MCF 10A (cell line): ENCODE measurements around the gene KCNH1. TPM values are rescaled to one million over a fixed set of nuclear protein-coding genes. Genes with fewer than 3 reads are reported as not detected.

Experiments used
- BruUV-seq: library from RNA; stranded (reverse); fragments of 400-500 nt; replicated peaks from 2 replicates; lab custom pipeline; 2021; lab: Mats Ljungman, UMichigan
- CTCF ChIA-PET: fragments of 300-600 bp; sonication (Branson Sonifier 250); formaldehyde crosslinking; extraction: SDS; loops from one replicate; lab custom pipeline; 2021; ENCODE audit warnings: antibody characterized with exemption, inconsistent platforms; lab: Yijun Ruan, JAX
- POLR2A ChIA-PET: fragments of 300-600, 350-650 bp; sonication (Branson Sonifier 250); formaldehyde crosslinking; extraction: SDS; loops from one replicate; lab custom pipeline; 2020; ENCODE audit warnings: antibody characterized with exemption, inconsistent platforms; lab: Yijun Ruan, JAX
- DNase-seq: peaks from one replicate; pipeline ENCODE4 v3.0.0-alpha.2; 2018; ENCODE audit not compliant: unreplicated experiment
- H3K27ac Mint-ChIP-seq: one replicate; pipeline ENCODE4 v1.8.0; 2022; ENCODE audit warnings: mild to moderate bottlenecking, low read depth, mixed read lengths; ENCODE audit not compliant: unreplicated experiment
- H3K27me3 Mint-ChIP-seq: one replicate; pipeline ENCODE4 v1.8.0; 2022; ENCODE audit warnings: mixed read lengths; ENCODE audit not compliant: insufficient read depth, unreplicated experiment
- H3K36me3 Mint-ChIP-seq: one replicate; pipeline ENCODE4 v1.8.0; 2022; ENCODE audit warnings: mild to moderate bottlenecking, moderate library complexity, mixed read lengths; ENCODE audit not compliant: insufficient read depth, unreplicated experiment
- H3K4me1 Mint-ChIP-seq: one replicate; pipeline ENCODE4 v1.8.0; 2022; ENCODE audit warnings: mixed read lengths; ENCODE audit not compliant: insufficient read depth, unreplicated experiment
- H3K4me3 Mint-ChIP-seq: one replicate; pipeline ENCODE4 v1.8.0; 2022; ENCODE audit warnings: mild to moderate bottlenecking, moderate library complexity, mixed read lengths; ENCODE audit not compliant: unreplicated experiment
- H3K9me3 Mint-ChIP-seq: one replicate; pipeline ENCODE4 v1.8.0; 2022; ENCODE audit warnings: mixed read lengths; ENCODE audit not compliant: unreplicated experiment
- CTCF ChIP-seq: fragments of 200-600 bp; IDR thresholded peaks from one replicate; pipeline ENCODE4 v1.8.0; 2022; ENCODE audit warnings: antibody characterized with exemption, mild to moderate bottlenecking; ENCODE audit not compliant: unreplicated experiment
- intact Hi-C: fragments of 100-400 bp; cut with micrococcal nuclease; formaldehyde crosslinking; loops from 2 replicates; pipeline ENCODE4 v1.14.1; 2022
- total RNA-seq: library from RNA; stranded (reverse); gene quantifications from 2 replicates; pipeline ENCODE4 v1.2.3, GENCODE V29; 2022

The KCNH1 gene
- total RNA-seq, 1 experiment from 2014 or later: 0.19 TPM

DNA sequence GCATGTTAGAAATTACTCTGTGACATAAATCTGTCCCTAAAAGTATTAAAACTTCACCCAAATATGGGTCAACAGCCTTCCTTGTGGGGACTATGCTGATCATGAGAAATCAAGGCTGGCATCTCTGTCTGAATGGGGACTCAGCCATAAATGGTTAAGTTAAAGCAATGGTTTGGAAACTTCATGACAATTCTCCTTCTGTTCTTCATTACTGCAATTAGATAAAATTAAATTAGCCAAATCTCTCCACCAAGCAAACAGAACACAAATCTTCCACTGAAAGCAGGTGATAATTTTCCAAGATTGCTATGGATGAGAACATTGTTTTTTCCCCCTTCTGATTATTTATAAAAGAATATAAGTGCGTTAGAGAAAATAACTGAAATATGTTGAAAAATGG, 346.1 kb downstream of the KCNH1 start:
- no peak for TF ChIP-seq CTCF
- peaks cover 23% of the 10 kb centered on the region for H3K27me3 Mint-ChIP-seq
- no peaks in the 10 kb centered on the region for H3K36me3 Mint-ChIP-seq
- H3K27ac Mint-ChIP-seq: no peak overlapping the region
- intact Hi-C loops: no loop called here
- BruUV-seq: no TSS peak
- peaks cover 7% of the 10 kb centered on the region for H3K4me1 Mint-ChIP-seq
- no peaks in the 10 kb centered on the region for H3K9me3 Mint-ChIP-seq
- POLR2A ChIA-PET: no interaction called here
- CTCF ChIA-PET: no interaction called here
- no peak overlapping the region for H3K4me3 Mint-ChIP-seq
- no peak for DNase-seq

DNA sequence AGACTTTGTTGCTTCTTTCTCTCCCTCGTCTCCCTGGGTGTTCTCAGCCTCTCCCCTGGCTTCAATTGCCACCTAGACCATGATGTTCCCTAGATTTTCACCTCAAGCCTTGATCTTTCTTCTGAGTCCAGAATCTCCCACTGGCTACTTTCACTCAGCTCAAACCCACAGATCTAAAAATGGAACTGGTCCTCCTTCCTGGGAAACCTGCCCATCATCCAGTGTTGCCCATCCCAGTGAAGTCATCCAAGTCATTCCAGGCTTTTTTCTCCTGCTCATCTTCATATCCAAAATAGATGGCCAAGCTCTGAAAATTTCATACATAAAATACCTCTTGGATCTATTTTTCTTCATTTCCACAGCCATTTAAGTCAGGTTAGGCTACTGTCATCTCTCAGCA, 347.4 kb downstream of the KCNH1 start:
- no peak overlapping the region for H3K27ac Mint-ChIP-seq
- ChIA-PET POLR2A (interaction anchor here (0.6 kb wide), 1 partner anchor 1007 kb away, joined by 3 read pairs; no protein-coding TSS in a partner anchor), CTCF (interaction anchor here (0.7 to 0.9 kb wide), 3 partner anchors 27 to 782 kb away, joined by 3 read pairs; partner anchors contain the start of gene KCNH1)
- TF ChIP-seq CTCF: no peak
- H3K36me3 Mint-ChIP-seq: no peaks in the 10 kb centered on the region
- no peak overlapping the region for H3K4me3 Mint-ChIP-seq
- H3K9me3 Mint-ChIP-seq: no peaks in the 10 kb centered on the region
- DNase-seq: no peak
- no peaks in the 10 kb centered on the region for H3K4me1 Mint-ChIP-seq
- no TSS peak for BruUV-seq
- intact Hi-C loops: no loop called here
- peaks cover 32% of the 10 kb centered on the region for H3K27me3 Mint-ChIP-seq

GRCh38 chr1:210783925-210784324, 350.0 kb downstream of the KCNH1 start:
- H3K4me3 Mint-ChIP-seq: no peak overlapping the region
- intact Hi-C loops: no loop called here

DNA sequence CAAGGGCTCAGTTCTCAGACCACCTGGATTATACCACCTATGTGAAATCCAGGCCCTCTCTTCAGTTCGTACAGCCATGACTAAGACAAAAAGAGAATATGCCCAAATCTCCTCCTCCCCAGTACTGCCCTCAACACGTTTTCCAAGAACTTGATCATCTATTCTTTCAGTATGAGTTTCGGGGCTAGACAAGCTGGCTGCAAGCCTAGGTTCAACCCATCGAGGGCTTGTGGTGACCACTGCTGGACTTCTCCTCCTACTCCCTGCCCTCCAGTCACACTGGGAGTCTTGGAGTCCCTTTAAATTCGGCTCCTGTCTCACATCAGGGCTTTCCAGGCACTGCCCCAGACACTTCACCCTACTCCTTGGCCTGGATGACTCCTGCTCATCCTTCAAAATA, 352.3 kb downstream of the KCNH1 start:
- ChIA-PET CTCF (interaction anchor here (1.2 kb wide), 1 partner anchor 353 kb away, joined by 4 read pairs; the partner anchor contains the start of gene KCNH1), POLR2A (no interaction called here)
- TF ChIP-seq CTCF: no peak
- no TSS peak for BruUV-seq
- H3K4me1 Mint-ChIP-seq: no peaks in the 10 kb centered on the region
- no peak overlapping the region for H3K4me3 Mint-ChIP-seq
- DNase-seq: no peak
- H3K27ac Mint-ChIP-seq: no peak overlapping the region
- H3K27me3 Mint-ChIP-seq: peaks cover 44% of the 10 kb centered on the region
- H3K9me3 Mint-ChIP-seq: no peaks in the 10 kb centered on the region
- intact Hi-C loops: no loop called here
- H3K36me3 Mint-ChIP-seq: no peaks in the 10 kb centered on the region

More at GRCh38 chr1:210783925-210784324, 350.0 kb downstream of the KCNH1 start:
- TF ChIP-seq CTCF: no peak
- peaks cover 54% of the 10 kb centered on the region for H3K27me3 Mint-ChIP-seq
- no peak overlapping the region for H3K27ac Mint-ChIP-seq
- H3K36me3 Mint-ChIP-seq: no peaks in the 10 kb centered on the region
- no TSS peak for BruUV-seq
- DNase-seq: no peak
- no peaks in the 10 kb centered on the region for H3K4me1 Mint-ChIP-seq
- ChIA-PET CTCF (interaction anchor here (0.6 to 1.1 kb wide), 3 partner anchors 165 to 431 kb away, joined by 3 to 4 read pairs (median 3); no protein-coding TSS in a partner anchor), POLR2A (interaction anchor here (0.6 kb wide), 1 partner anchor 474 kb away, joined by 4 read pairs; no protein-coding TSS in a partner anchor)
- H3K9me3 Mint-ChIP-seq: no peaks in the 10 kb centered on the region
